HepG2 (cell line): ENCODE results near the gene TEX14. TPM values are rescaled to one million over a fixed set of nuclear protein-coding genes. Genes with fewer than 3 reads are reported as not detected.

Experiments
- ARNTL ChIP-seq: sonication (generic); formaldehyde crosslinking; IDR thresholded peaks from 2 replicates; pipeline ENCODE4 v1.4.0; 2020; ENCODE audit warnings: mild to moderate bottlenecking, missing genetic modification reagents
- BHLHE40 ChIP-seq: IDR thresholded peaks from 2 replicates; pipeline ENCODE4 v1.6.1; 2011; ENCODE audit warnings: low read length, improper control_type of control experiment
- CC2D1A ChIP-seq: sonication (generic); formaldehyde crosslinking; IDR thresholded peaks from 2 replicates; pipeline ENCODE4 v1.8.1; 2023; ENCODE audit warnings: mild to moderate bottlenecking, missing genetic modification reagents
- CENPBD1 ChIP-seq: sonication (generic); formaldehyde crosslinking; IDR thresholded peaks from 2 replicates; pipeline ENCODE4 v1.8.0; 2022; ENCODE audit warnings: missing genetic modification reagents, low read depth, mild to moderate bottlenecking, borderline replicate concordance
- CHD2 ChIP-seq: IDR thresholded peaks from 2 replicates; pipeline ENCODE4 v1.6.1; 2011; ENCODE audit warnings: low read depth, low read length, improper control_type of control experiment
- ELF3 ChIP-seq: IDR thresholded peaks from 2 replicates; pipeline ENCODE4 v1.6.1; 2016; ENCODE audit warnings: missing genetic modification reagents, missing compliant biosample characterization
- HIVEP1 ChIP-seq: sonication (generic); formaldehyde crosslinking; IDR thresholded peaks from 2 replicates; pipeline ENCODE4 v1.4.0; 2020; ENCODE audit warnings: mild to moderate bottlenecking, missing genetic modification reagents
- KDM4B ChIP-seq: sonication (generic); formaldehyde crosslinking; IDR thresholded peaks from 2 replicates; pipeline ENCODE4 v1.4.0; 2020; ENCODE audit warnings: missing genetic modification reagents
- KDM5B ChIP-seq: sonication (generic); formaldehyde crosslinking; IDR thresholded peaks from 2 replicates; pipeline ENCODE4 v1.4.0; 2020; ENCODE audit warnings: missing genetic modification reagents, mild to moderate bottlenecking, borderline replicate concordance
- KDM6A ChIP-seq: IDR thresholded peaks from 2 replicates; pipeline ENCODE4 v1.6.1; 2016; ENCODE audit warnings: low read depth
- MZF1 ChIP-seq: sonication (generic); formaldehyde crosslinking; IDR thresholded peaks from 2 replicates; pipeline ENCODE4 v1.8.1; 2023; ENCODE audit warnings: mild to moderate bottlenecking, missing genetic modification reagents, borderline replicate concordance
- NCOA2 ChIP-seq: sonication (generic); formaldehyde crosslinking; IDR thresholded peaks from 2 replicates; pipeline ENCODE4 v1.8.0; 2022; ENCODE audit warnings: inconsistent platforms
- PBX3 ChIP-seq: sonication (generic); formaldehyde crosslinking; IDR thresholded peaks from 2 replicates; pipeline ENCODE4 v1.8.1; 2023; ENCODE audit warnings: missing genetic modification reagents, inconsistent platforms, borderline replicate concordance
- PRDM10 ChIP-seq: sonication (generic); formaldehyde crosslinking; IDR thresholded peaks from 2 replicates; pipeline ENCODE4 v1.4.0; 2020; ENCODE audit warnings: low read depth, missing genetic modification reagents
- SAP130 ChIP-seq: IDR thresholded peaks from 2 replicates; pipeline ENCODE4 v1.6.1; 2016; ENCODE audit warnings: low read depth
- SIX4 ChIP-seq: sonication (generic); formaldehyde crosslinking; IDR thresholded peaks from 2 replicates; pipeline ENCODE4 v1.4.0; 2020; ENCODE audit warnings: missing genetic modification reagents
- SMARCE1 ChIP-seq: fragments of 450-650 bp; IDR thresholded peaks from 2 replicates; pipeline ENCODE4 v1.6.1; 2017; ENCODE audit warnings: borderline replicate concordance
- SNRNP70 ChIP-seq: fragments of 200-400 bp; formaldehyde crosslinking; IDR thresholded peaks from 2 replicates; pipeline ENCODE4 v1.6.1; 2017; ENCODE audit warnings: mild to moderate bottlenecking, low read depth, low read length, moderate library complexity
- SP2 ChIP-seq: sonication (generic); formaldehyde crosslinking; IDR thresholded peaks from 2 replicates; pipeline ENCODE4 v1.5.1; 2020; ENCODE audit warnings: mild to moderate bottlenecking, missing genetic modification reagents
- ZBTB42 ChIP-seq: sonication (generic); formaldehyde crosslinking; IDR thresholded peaks from 2 replicates; pipeline ENCODE4 v1.5.0; 2020; ENCODE audit warnings: mild to moderate bottlenecking, missing genetic modification reagents
- ZFY ChIP-seq: sonication (generic); formaldehyde crosslinking; IDR thresholded peaks from 2 replicates; pipeline ENCODE4 v1.4.0; 2020; ENCODE audit warnings: missing genetic modification reagents
- ZNF296 ChIP-seq: sonication (generic); formaldehyde crosslinking; conservative IDR thresholded peaks from 2 replicates; pipeline ENCODE4 v1.5.0; 2020; ENCODE audit warnings: mild to moderate bottlenecking, missing genetic modification reagents
- ZNF329 ChIP-seq: sonication (generic); formaldehyde crosslinking; IDR thresholded peaks from 2 replicates; pipeline ENCODE4 v1.9.0; 2021; ENCODE audit warnings: low read depth, mild to moderate bottlenecking, missing genetic modification reagents
- ZNF44 ChIP-seq: sonication (generic); formaldehyde crosslinking; IDR thresholded peaks from 2 replicates; pipeline ENCODE4 v1.5.1; 2020; ENCODE audit warnings: mild to moderate bottlenecking, missing genetic modification reagents
- ZNF562 ChIP-seq: sonication (generic); formaldehyde crosslinking; IDR thresholded peaks from 2 replicates; pipeline ENCODE4 v1.8.0; 2022; ENCODE audit warnings: missing genetic modification reagents, borderline replicate concordance
- ZNF577 ChIP-seq: sonication (generic); formaldehyde crosslinking; IDR thresholded peaks from 2 replicates; pipeline ENCODE4 v1.4.0; 2020; ENCODE audit warnings: mild to moderate bottlenecking, low read depth, missing genetic modification reagents, borderline replicate concordance
- ZNF598 ChIP-seq: sonication (generic); formaldehyde crosslinking; IDR thresholded peaks from 2 replicates; pipeline ENCODE4 v1.5.1; 2020; ENCODE audit warnings: mild to moderate bottlenecking, missing genetic modification reagents, borderline replicate concordance
- polyA plus RNA-seq, 8 experiments: library from polyadenylated mRNA; depleted of rRNA in 3 of 8; stranded (reverse) in 7 of 8; unstranded in 1 of 8; fragments of >200 nt; fragmentation: Illumina TruSeq in 4 of 8; extraction: Trizol in 4 of 8; gene quantifications; 2 replicates each; pipeline versions ENCODE4 v1.2.1 to v1.2.3, GENCODE V29; 2011 to 2016; ENCODE audit warnings: low read depth in 4 of 8, missing spikeins in 1 of 8, mixed read lengths in 1 of 8; ENCODE audit not compliant: insufficient read depth in 1 of 8
- total RNA-seq, 5 experiments: library from RNA; depleted of rRNA; stranded (reverse); fragments of >200 nt; fragmentation: Illumina TruSeq; extraction: Trizol; gene quantifications; 2 replicates each; pipeline ENCODE4 v1.2.3, GENCODE V29; 2016; ENCODE audit warnings: low read depth in 1 of 5

The TEX14 gene
- total and polyA plus RNA-seq, 2 of the 13 experiments (the other 11 are each of a cell fraction or from before 2014, with no cell fraction given), result 0.04 to 0.07 TPM

GRCh38 chr17:58513965-58514769, 177.7 kb downstream of the TEX14 start, which contains the start of gene MTMR4 (continued):
- peak; percentile 71; the same call in 1 of the 2 replicates for TF ChIP-seq KDM5B (CRISPR knock-in tag)
- TF ChIP-seq CHD2, result no peak
- TF ChIP-seq ZNF329 (CRISPR knock-in tag), result no peak
- peak; percentile 85 for TF ChIP-seq BHLHE40
- TF ChIP-seq SP2 (CRISPR knock-in tag), result 0 out of 2 replicates have a peak, but pooled peaks have one; percentile 43
- no peak for TF ChIP-seq MZF1 (CRISPR knock-in tag)
- no peak for TF ChIP-seq ZBTB42
- peak; percentile 96 for TF ChIP-seq PRDM10 (CRISPR knock-in tag)
- peak; percentile 39; the same call in 1 of the 2 replicates for TF ChIP-seq HIVEP1 (CRISPR knock-in tag)
- no peak for TF ChIP-seq ARNTL
- TF ChIP-seq ZNF577 (CRISPR knock-in tag), result no peak
- TF ChIP-seq SNRNP70, result no peak
- peak; percentile 67 for TF ChIP-seq SAP130 (CRISPR knock-in tag)
- TF ChIP-seq ZNF44 (CRISPR knock-in tag), result no peak
- TF ChIP-seq PBX3 (CRISPR knock-in tag), result no peak
- TF ChIP-seq ZNF598 (CRISPR knock-in tag), result no peak
- TF ChIP-seq ZFY, result peak; percentile 79
- no peak; the same call in 1 of the 2 replicates for TF ChIP-seq NCOA2
- no peak for TF ChIP-seq CENPBD1 (CRISPR knock-in tag)
- no peak for TF ChIP-seq SMARCE1
- no peak for TF ChIP-seq KDM6A (CRISPR knock-in tag)
- 0 out of 2 replicates have a peak, but pooled peaks have one; percentile 41 for TF ChIP-seq ELF3 (CRISPR knock-in tag)
- no peak for TF ChIP-seq ZNF296 (CRISPR knock-in tag)
- TF ChIP-seq SIX4 (CRISPR knock-in tag), result no peak
- no peak for TF ChIP-seq ZNF562 (CRISPR knock-in tag)
- TF ChIP-seq CC2D1A (CRISPR knock-in tag), result no peak
- no peak for TF ChIP-seq KDM4B
